ENCODE data around the gene PLAC1.

PLAC1 gene

DNA sequence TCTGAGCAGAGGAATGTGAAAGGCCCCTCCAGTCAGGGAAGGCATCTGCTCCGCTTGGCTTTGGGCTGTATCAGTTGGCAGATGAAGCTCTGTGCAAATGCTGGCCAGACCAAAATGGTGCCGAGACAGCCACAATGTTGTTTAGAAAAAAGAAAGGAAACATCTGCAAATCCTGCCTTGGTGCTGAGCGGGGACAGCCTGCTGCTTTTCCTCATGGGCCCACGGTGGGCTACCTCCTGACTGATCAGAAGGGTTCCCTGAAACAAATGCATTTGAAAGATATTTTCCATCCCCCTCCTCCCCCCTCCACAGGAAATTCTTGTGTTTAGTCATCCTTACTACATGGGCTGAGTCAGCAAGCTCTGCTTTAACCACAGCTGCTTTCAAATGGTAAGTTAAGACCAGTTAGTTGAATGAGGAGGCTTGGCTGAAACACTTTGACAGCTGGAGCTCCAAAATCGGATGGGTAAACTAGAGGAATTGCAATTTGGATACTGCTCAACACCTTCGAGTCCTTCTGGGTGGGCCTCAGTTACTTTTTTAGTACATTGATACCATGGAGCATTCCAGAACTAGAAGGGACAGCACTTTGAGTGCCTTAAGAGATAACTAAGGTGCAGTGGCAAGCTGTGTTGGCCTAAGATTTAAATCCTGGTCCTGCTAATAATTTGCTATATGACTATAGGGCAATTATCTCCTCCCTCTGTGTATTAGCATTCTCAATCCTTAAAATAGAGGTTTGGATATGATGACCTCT is 36.0 kb downstream of the PLAC1 start:
- no peak overlapping the region for H3K27ac ChIP-seq (ENCODE audit: low read depth in 2 of 2, low read length in 2 of 2)
- H3K4me1 ChIP-seq (ENCODE audit: control insufficient read depth in 2 of 2, insufficient read depth in 2 of 2, low read length in 2 of 2), result no peaks in the 10 kb centered on the region
- no peak overlapping the region for H3K4me3 ChIP-seq (ENCODE audit: low read length in 2 of 2)
- H3K9me3 ChIP-seq (ENCODE audit: control insufficient read depth in 2 of 2, low read length in 2 of 2), result no peaks in the 10 kb centered on the region
- peaks cover 0 to 2% of the 10 kb centered on the region in 2 donors for H3K27me3 ChIP-seq (ENCODE audit: control insufficient read depth in 2 of 2, insufficient read depth in 2 of 2, low read length in 2 of 2)
- H3K9ac ChIP-seq (ENCODE audit: low read depth in 1 of 2, low read length in 2 of 2), result no peak overlapping the region
- H3K36me3 ChIP-seq (ENCODE audit: control insufficient read depth in 2 of 2, insufficient read depth in 2 of 2, low read length in 2 of 2), result no peaks in the 10 kb centered on the region

DNA sequence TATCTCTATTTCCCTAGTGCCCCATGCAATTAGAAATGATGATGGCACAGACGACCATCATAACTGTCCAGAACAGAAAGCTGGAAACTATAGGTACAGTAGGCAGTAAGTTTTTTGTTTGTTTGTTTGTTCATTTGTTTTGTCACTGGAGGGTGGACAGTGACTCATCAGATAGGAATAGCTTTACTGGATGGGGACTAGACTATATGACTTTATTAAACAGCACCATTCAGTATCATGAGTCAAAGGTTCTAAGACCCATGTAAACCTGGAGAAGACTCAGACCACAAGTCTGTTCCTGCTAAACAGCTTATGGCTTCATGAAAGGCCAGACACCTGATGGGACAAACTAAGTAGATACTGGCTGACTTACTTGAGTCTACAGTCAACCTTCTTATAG is 38.4 kb downstream of the PLAC1 start:
- H3K36me3 ChIP-seq (ENCODE audit: control insufficient read depth in 2 of 2, insufficient read depth in 2 of 2, low read length in 2 of 2), result no peaks in the 10 kb centered on the region
- no peak overlapping the region for H3K9ac ChIP-seq (ENCODE audit: low read depth in 1 of 2, low read length in 2 of 2)
- no peak overlapping the region for H3K4me3 ChIP-seq (ENCODE audit: low read length in 2 of 2)
- H3K4me1 ChIP-seq (ENCODE audit: control insufficient read depth in 2 of 2, insufficient read depth in 2 of 2, low read length in 2 of 2), result no peaks in the 10 kb centered on the region
- no peak overlapping the region for H3K27ac ChIP-seq (ENCODE audit: low read depth in 2 of 2, low read length in 2 of 2)
- peaks cover 0 to 5% of the 10 kb centered on the region in 2 donors for H3K27me3 ChIP-seq (ENCODE audit: control insufficient read depth in 2 of 2, insufficient read depth in 2 of 2, low read length in 2 of 2)
- H3K9me3 ChIP-seq (ENCODE audit: control insufficient read depth in 2 of 2, low read length in 2 of 2), result no peaks in the 10 kb centered on the region

DNA sequence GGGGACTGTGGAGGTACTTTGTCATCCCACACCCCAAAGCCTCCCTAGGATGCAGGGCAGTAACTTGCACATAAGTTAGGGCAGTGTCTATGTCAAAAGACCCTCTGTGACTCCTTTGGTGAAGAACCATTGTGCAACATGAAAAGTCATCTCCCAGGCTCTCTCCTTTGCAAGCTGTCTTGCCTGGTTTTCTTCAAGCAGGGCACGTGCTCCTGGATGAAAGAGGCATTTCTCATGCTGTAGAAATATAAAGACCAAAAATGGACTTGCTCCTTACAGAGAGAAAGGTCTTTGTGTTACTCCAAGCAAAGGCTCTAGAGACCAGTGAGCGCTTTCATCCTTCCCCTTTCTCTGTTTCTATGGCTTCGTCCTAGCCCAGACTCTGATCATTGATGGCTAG is 44.9 kb downstream of the PLAC1 start:
- Histone ChIP-seq H3K9me3 (ENCODE audit: control insufficient read depth in 2 of 2, low read length in 2 of 2) (no peaks in the 10 kb centered on the region), H3K9ac (ENCODE audit: low read depth in 1 of 2, low read length in 2 of 2) (no peak overlapping the region), H3K4me1 (ENCODE audit: control insufficient read depth in 2 of 2, insufficient read depth in 2 of 2, low read length in 2 of 2) (no peaks in the 10 kb centered on the region), H3K4me3 (ENCODE audit: low read length in 2 of 2) (no peak overlapping the region), H3K36me3 (ENCODE audit: control insufficient read depth in 2 of 2, insufficient read depth in 2 of 2, low read length in 2 of 2) (no peaks in the 10 kb centered on the region), H3K27ac (ENCODE audit: low read depth in 2 of 2, low read length in 2 of 2) (no peak overlapping the region), H3K27me3 (ENCODE audit: control insufficient read depth in 2 of 2, insufficient read depth in 2 of 2, low read length in 2 of 2) (peaks cover 0 to 5% of the 10 kb centered on the region in 2 donors)

DNA sequence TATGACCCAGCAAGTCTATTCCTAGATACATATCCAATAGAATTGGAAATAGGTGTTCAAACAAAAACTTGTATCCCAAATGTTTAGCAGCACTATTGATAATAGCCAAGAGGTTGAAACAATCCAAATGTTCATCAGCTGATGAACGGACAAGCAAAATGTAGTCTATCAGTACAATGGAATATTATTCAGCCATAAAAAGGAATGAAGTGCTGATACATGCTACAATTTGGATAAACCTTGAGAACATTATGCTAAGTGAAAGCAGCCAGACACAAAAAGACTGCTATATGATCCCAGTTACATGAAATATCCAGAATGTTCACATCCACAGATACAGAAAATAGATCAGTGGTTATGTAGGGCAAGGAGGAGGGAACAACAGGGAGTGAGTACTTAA is 50.1 kb downstream of the PLAC1 start:
- H3K9ac ChIP-seq (ENCODE audit: low read depth in 1 of 2, low read length in 2 of 2), result no peak overlapping the region
- H3K27me3 ChIP-seq (ENCODE audit: control insufficient read depth in 2 of 2, insufficient read depth in 2 of 2, low read length in 2 of 2), result peaks cover 0 to 2% of the 10 kb centered on the region in 2 donors
- H3K27ac ChIP-seq (ENCODE audit: low read depth in 2 of 2, low read length in 2 of 2), result no peak overlapping the region
- no peak overlapping the region for H3K4me3 ChIP-seq (ENCODE audit: low read length in 2 of 2)
- H3K4me1 ChIP-seq (ENCODE audit: control insufficient read depth in 2 of 2, insufficient read depth in 2 of 2, low read length in 2 of 2), result no peaks in the 10 kb centered on the region
- H3K36me3 ChIP-seq (ENCODE audit: control insufficient read depth in 2 of 2, insufficient read depth in 2 of 2, low read length in 2 of 2), result no peaks in the 10 kb centered on the region
- H3K9me3 ChIP-seq (ENCODE audit: control insufficient read depth in 2 of 2, low read length in 2 of 2), result no peaks in the 10 kb centered on the region

DNA sequence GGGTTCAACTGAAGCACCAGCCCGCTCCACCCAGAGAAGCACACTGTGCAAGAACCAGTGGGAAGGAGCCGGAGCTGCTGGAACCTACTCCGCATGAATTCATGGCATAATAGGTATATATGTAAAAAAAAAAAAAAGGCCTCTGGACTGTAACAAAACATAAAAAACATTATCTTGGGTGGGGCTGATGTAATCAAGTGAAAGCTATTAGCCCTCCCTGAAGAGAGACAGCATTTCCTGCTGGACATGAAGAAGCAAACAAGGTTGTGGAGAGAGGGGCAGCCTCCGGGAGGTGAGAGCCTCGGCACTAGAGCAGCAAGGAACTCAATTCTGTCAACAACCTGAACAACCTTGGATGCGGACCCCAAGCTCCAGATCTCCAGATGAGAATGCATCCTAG is 50.7 kb downstream of the PLAC1 start:
- Histone ChIP-seq H3K4me1 (ENCODE audit: control insufficient read depth in 2 of 2, insufficient read depth in 2 of 2, low read length in 2 of 2) (no peaks in the 10 kb centered on the region), H3K9ac (ENCODE audit: low read depth in 1 of 2, low read length in 2 of 2) (no peak overlapping the region), H3K9me3 (ENCODE audit: control insufficient read depth in 2 of 2, low read length in 2 of 2) (no peaks in the 10 kb centered on the region), H3K27ac (ENCODE audit: low read depth in 2 of 2, low read length in 2 of 2) (no peak overlapping the region), H3K4me3 (ENCODE audit: low read length in 2 of 2) (no peak overlapping the region), H3K27me3 (ENCODE audit: control insufficient read depth in 2 of 2, insufficient read depth in 2 of 2, low read length in 2 of 2) (peaks cover 0 to 2% of the 10 kb centered on the region in 2 donors), H3K36me3 (ENCODE audit: control insufficient read depth in 2 of 2, insufficient read depth in 2 of 2, low read length in 2 of 2) (no peaks in the 10 kb centered on the region)

DNA sequence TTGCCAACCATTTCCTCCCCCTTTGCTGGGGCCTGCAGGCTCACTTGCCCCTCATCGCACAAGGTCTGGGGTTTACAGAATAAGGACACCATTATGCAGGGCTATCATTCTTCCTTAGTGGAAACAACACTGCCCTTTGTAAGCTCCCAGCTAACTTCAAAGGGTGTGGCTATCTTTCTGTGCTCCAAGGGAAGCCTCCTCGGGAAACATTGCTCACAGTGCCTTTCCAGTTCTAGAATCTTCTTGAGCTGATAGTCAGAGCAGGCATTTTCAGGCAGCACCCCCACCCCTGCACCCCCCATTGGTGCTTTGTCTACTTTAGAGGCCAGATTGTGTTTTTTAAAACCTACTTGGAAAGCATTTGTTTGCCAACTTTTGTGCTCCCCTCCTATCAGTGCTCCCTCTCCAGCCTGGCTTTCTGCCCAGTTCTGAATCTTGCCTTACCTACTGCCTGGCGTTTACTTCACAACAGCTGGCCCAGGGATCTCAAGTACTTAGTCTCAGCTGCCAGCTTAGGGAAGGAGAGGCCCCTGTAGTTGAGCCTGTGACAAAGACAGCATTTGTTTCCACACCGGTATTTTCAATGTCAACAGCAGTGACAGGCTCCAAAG is 53.5 kb downstream of the PLAC1 start:
- no peaks in the 10 kb centered on the region for H3K9me3 ChIP-seq (ENCODE audit: control insufficient read depth in 2 of 2, low read length in 2 of 2)

DNA sequence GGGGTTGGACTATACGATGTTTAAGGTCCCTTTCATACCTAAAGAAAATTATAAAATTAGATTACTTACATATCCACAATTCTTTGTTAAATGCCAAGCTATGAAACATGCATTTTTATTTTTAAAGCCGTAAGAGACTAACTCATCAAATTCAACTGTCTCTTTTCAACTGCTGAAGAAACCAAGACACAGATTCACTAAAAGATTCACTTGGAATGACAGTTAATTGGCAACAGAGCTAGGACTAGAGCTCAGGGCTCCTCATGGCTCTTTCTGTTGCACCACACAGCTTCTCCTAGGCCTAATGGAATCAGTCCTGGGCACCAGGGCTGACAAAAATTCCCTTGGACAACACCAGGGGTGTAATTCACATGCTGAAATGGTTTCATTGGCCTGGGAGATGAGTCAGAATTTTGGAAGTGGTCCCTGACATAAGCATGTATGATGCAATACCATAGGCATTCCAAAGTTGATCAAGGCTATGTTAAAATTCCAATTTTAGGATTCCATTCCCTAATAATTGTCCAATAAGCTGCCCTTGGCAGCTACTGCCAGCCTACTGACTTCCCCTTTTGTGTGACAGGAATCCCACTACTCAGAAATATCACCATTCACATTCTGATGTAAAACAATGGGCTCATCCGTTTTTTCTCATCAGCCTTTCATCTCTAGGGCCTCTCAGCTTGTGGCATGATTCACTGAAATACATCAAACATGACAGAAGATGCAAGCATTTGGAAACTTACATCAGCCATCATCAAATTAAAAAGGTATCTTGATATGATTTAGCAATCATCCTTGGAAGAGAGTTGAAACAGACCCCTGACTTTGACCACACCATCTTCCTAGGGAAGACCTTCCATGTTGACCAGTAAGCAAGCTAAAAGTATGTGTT is 54.2 kb downstream of the PLAC1 start:
- no peaks in the 10 kb centered on the region for H3K4me1 ChIP-seq (ENCODE audit: control insufficient read depth in 2 of 2, insufficient read depth in 2 of 2, low read length in 2 of 2)
- no peak overlapping the region for H3K4me3 ChIP-seq (ENCODE audit: low read length in 2 of 2)
- no peak overlapping the region for H3K9ac ChIP-seq (ENCODE audit: low read depth in 1 of 2, low read length in 2 of 2)
- H3K9me3 ChIP-seq (ENCODE audit: control insufficient read depth in 2 of 2, low read length in 2 of 2), result no peaks in the 10 kb centered on the region
- H3K27me3 ChIP-seq (ENCODE audit: control insufficient read depth in 2 of 2, insufficient read depth in 2 of 2, low read length in 2 of 2), result no peaks in the 10 kb centered on the region
- no peak overlapping the region for H3K27ac ChIP-seq (ENCODE audit: low read depth in 2 of 2, low read length in 2 of 2)
- no peaks in the 10 kb centered on the region for H3K36me3 ChIP-seq (ENCODE audit: control insufficient read depth in 2 of 2, insufficient read depth in 2 of 2, low read length in 2 of 2)

More for the DNA sequence above, 53.5 kb downstream of the PLAC1 start:
- no peaks in the 10 kb centered on the region for H3K4me1 ChIP-seq (ENCODE audit: control insufficient read depth in 2 of 2, insufficient read depth in 2 of 2, low read length in 2 of 2)
- no peaks in the 10 kb centered on the region for H3K36me3 ChIP-seq (ENCODE audit: control insufficient read depth in 2 of 2, insufficient read depth in 2 of 2, low read length in 2 of 2)
- no peak overlapping the region for H3K4me3 ChIP-seq (ENCODE audit: low read length in 2 of 2)
- peaks cover 0 to 2% of the 10 kb centered on the region in 2 donors for H3K27me3 ChIP-seq (ENCODE audit: control insufficient read depth in 2 of 2, insufficient read depth in 2 of 2, low read length in 2 of 2)
- H3K9ac ChIP-seq (ENCODE audit: low read depth in 1 of 2, low read length in 2 of 2), result no peak overlapping the region
- no peak overlapping the region for H3K27ac ChIP-seq (ENCODE audit: low read depth in 2 of 2, low read length in 2 of 2)

DNA sequence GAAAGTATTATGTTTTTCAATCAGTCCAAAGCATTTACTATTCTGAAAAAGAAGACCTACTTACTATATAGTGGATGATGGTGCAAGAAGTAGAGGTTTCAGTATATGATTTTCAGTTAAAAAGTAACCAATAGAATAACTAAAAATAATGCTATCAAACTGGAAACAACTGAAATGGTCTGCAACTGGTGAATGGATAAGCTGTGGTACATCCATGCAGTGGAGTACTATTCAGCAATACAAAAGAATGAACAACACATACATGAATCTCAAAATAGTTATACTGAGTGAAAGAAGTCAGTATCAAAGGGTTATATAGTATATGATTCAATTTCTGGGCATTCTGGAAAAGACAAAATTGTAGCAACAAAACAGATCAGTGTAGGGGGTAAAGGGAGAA is 55.9 kb downstream of the PLAC1 start:
- Histone ChIP-seq H3K4me3 (ENCODE audit: low read length in 2 of 2) (no peak overlapping the region), H3K9ac (ENCODE audit: low read depth in 1 of 2, low read length in 2 of 2) (no peak overlapping the region), H3K4me1 (ENCODE audit: control insufficient read depth in 2 of 2, insufficient read depth in 2 of 2, low read length in 2 of 2) (no peaks in the 10 kb centered on the region), H3K9me3 (ENCODE audit: control insufficient read depth in 2 of 2, low read length in 2 of 2) (no peaks in the 10 kb centered on the region), H3K27me3 (ENCODE audit: control insufficient read depth in 2 of 2, insufficient read depth in 2 of 2, low read length in 2 of 2) (peaks cover 0 to 2% of the 10 kb centered on the region in 2 donors), H3K27ac (ENCODE audit: low read depth in 2 of 2, low read length in 2 of 2) (no peak overlapping the region), H3K36me3 (ENCODE audit: control insufficient read depth in 2 of 2, insufficient read depth in 2 of 2, low read length in 2 of 2) (no peaks in the 10 kb centered on the region)

DNA sequence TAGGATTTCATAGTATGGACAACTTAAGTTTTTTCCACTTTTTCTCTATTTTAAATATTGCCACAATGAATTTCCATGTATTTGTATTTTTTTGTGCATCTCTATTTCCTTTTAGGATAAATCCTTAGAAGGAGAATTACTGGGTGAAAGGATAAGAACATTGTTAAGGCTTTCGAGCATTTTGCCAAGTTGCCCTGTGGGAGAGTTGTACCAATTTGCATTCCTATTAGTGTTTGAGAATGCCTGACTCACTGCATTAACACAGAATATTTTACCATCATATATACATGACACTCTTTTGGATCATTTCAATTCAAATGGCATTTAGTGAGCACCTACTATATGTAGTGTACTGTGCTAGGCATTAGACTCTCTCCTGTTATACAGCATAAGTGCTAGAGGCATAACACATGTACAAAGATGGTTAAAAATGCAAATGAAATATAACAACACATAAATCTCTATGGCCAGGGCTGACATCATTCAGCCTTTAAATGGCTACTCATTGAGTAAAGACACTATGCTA is 57.0 kb downstream of the PLAC1 start:
- no peak overlapping the region for H3K27ac ChIP-seq (ENCODE audit: low read depth in 2 of 2, low read length in 2 of 2)
- no peaks in the 10 kb centered on the region for H3K4me1 ChIP-seq (ENCODE audit: control insufficient read depth in 2 of 2, insufficient read depth in 2 of 2, low read length in 2 of 2)
- H3K4me3 ChIP-seq (ENCODE audit: low read length in 2 of 2), result no peak overlapping the region
- H3K36me3 ChIP-seq (ENCODE audit: control insufficient read depth in 2 of 2, insufficient read depth in 2 of 2, low read length in 2 of 2), result no peaks in the 10 kb centered on the region
- peaks cover 0 to 2% of the 10 kb centered on the region in 2 donors for H3K27me3 ChIP-seq (ENCODE audit: control insufficient read depth in 2 of 2, insufficient read depth in 2 of 2, low read length in 2 of 2)
- no peaks in the 10 kb centered on the region for H3K9me3 ChIP-seq (ENCODE audit: control insufficient read depth in 2 of 2, low read length in 2 of 2)
- H3K9ac ChIP-seq (ENCODE audit: low read depth in 1 of 2, low read length in 2 of 2), result no peak overlapping the region

DNA sequence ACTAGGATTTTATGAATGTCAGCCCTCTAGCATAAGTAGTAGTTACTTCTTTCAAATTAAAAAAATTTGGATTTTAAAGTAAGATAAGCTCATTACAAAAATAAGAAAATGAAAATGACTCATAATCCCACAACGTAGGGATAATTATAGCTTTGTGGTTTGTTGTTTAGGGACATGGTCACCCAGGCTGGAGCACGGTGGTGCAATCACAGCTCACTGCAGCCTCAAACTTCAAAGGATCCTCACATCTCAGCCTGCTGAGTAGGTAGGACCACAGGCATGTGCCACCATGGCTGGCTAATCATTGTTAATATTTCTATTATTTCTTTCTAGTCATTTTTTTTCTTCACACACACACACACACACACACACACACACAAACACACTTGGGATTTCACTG is 57.6 kb downstream of the PLAC1 start:
- Histone ChIP-seq H3K4me1 (ENCODE audit: control insufficient read depth in 2 of 2, insufficient read depth in 2 of 2, low read length in 2 of 2) (no peaks in the 10 kb centered on the region), H3K4me3 (ENCODE audit: low read length in 2 of 2) (no peak overlapping the region), H3K9me3 (ENCODE audit: control insufficient read depth in 2 of 2, low read length in 2 of 2) (no peaks in the 10 kb centered on the region), H3K36me3 (ENCODE audit: control insufficient read depth in 2 of 2, insufficient read depth in 2 of 2, low read length in 2 of 2) (no peaks in the 10 kb centered on the region), H3K27ac (ENCODE audit: low read depth in 2 of 2, low read length in 2 of 2) (no peak overlapping the region), H3K9ac (ENCODE audit: low read depth in 1 of 2, low read length in 2 of 2) (no peak overlapping the region), H3K27me3 (ENCODE audit: control insufficient read depth in 2 of 2, insufficient read depth in 2 of 2, low read length in 2 of 2) (peaks cover 0 to 2% of the 10 kb centered on the region in 2 donors)
